H9 (cell line): ENCODE measurements around the gene KLHL14. TPM values are rescaled to one million over a fixed set of nuclear protein-coding genes. Genes with fewer than 3 reads are reported as not detected.

Source experiments
- DNase-seq: peaks from one replicate; pipeline ENCODE4 v3.0.0-alpha.2; 2017
- H2AFZ ChIP-seq: one replicate; pipeline ENCODE4 v1.6.1; 2013; ENCODE audit warnings: mild to moderate bottlenecking, low read length, control low read depth, moderate library complexity
- H2AK5ac ChIP-seq: 2 replicates; pipeline ENCODE4 v1.6.1; 2013; ENCODE audit warnings: low read length, control low read depth, mixed read lengths; ENCODE audit not compliant: insufficient read length
- H2BK120ac ChIP-seq: one replicate; pipeline ENCODE4 v1.6.1; 2013; ENCODE audit warnings: low read depth, mild to moderate bottlenecking, low read length, control low read depth, inconsistent platforms; ENCODE audit not compliant: poor library complexity, severe bottlenecking
- H2BK12ac ChIP-seq: 2 replicates; pipeline ENCODE4 v1.6.1; 2013; ENCODE audit warnings: low read length, control low read depth, mixed read lengths, low read depth; ENCODE audit not compliant: insufficient read length
- H2BK15ac ChIP-seq: 2 replicates; pipeline ENCODE4 v1.6.1; 2013; ENCODE audit warnings: low read depth, low read length, control low read depth
- H2BK20ac ChIP-seq: one replicate; pipeline ENCODE4 v1.6.1; 2013; ENCODE audit warnings: low read depth, mild to moderate bottlenecking, low read length, control low read depth, inconsistent platforms; ENCODE audit not compliant: poor library complexity, severe bottlenecking
- H2BK5ac ChIP-seq: 2 replicates; pipeline ENCODE4 v1.6.1; 2013; ENCODE audit warnings: low read length, control low read depth, mixed read lengths; ENCODE audit not compliant: insufficient read length
- H3K14ac ChIP-seq: 2 replicates; pipeline ENCODE4 v1.6.1; 2013; ENCODE audit warnings: low read length, control low read depth; ENCODE audit not compliant: insufficient read depth
- H3K18ac ChIP-seq: 2 replicates; pipeline ENCODE4 v1.6.1; 2013; ENCODE audit warnings: low read depth, mild to moderate bottlenecking, mixed read lengths, low read length, control low read depth; ENCODE audit not compliant: insufficient read length
- H3K23ac ChIP-seq: 2 replicates; pipeline ENCODE4 v1.6.1; 2013; ENCODE audit warnings: low read length, control low read depth, mixed read lengths, low read depth; ENCODE audit not compliant: insufficient read length
- H3K23me2 ChIP-seq: 2 replicates; pipeline ENCODE4 v1.6.1; 2013; ENCODE audit warnings: low read depth, mild to moderate bottlenecking, mixed read lengths, low read length, control low read depth; ENCODE audit not compliant: insufficient read length, poor library complexity, severe bottlenecking
- H3K27ac ChIP-seq: 2 replicates; pipeline ENCODE4 v1.5.1; 2013; ENCODE audit warnings: low read length, control low read depth, mixed read lengths, low read depth; ENCODE audit not compliant: insufficient read length
- H3K27me3 ChIP-seq: 2 replicates; pipeline ENCODE4 v1.6.1; 2013; ENCODE audit warnings: low read length, control low read depth, inconsistent platforms; ENCODE audit not compliant: insufficient read depth
- H3K4ac ChIP-seq: 2 replicates; pipeline ENCODE4 v1.6.1; 2013; ENCODE audit warnings: low read depth, mild to moderate bottlenecking, control low read depth, inconsistent platforms, low read length, moderate library complexity
- H3K4me1 ChIP-seq: 2 replicates; pipeline ENCODE4 v1.6.1; 2013; ENCODE audit warnings: low read length, control low read depth, inconsistent platforms; ENCODE audit not compliant: insufficient read depth
- H3K4me2 ChIP-seq: 2 replicates; pipeline ENCODE4 v1.6.1; 2013; ENCODE audit warnings: low read length, control low read depth, mixed read lengths; ENCODE audit not compliant: insufficient read length, insufficient read depth
- H3K56ac ChIP-seq: 2 replicates; pipeline ENCODE4 v1.6.1; 2013; ENCODE audit warnings: low read depth, mild to moderate bottlenecking, mixed read lengths, low read length, control low read depth; ENCODE audit not compliant: insufficient read length
- H3K79me1 ChIP-seq: 2 replicates; pipeline ENCODE4 v1.6.1; 2013; ENCODE audit warnings: low read depth, mild to moderate bottlenecking, moderate library complexity, low read length, control low read depth, inconsistent platforms; ENCODE audit not compliant: insufficient read depth, poor library complexity, severe bottlenecking
- H3K79me2 ChIP-seq: 2 replicates; pipeline ENCODE4 v1.6.1; 2013; ENCODE audit warnings: low read length, control low read depth, inconsistent platforms; ENCODE audit not compliant: insufficient read depth
- H3K9ac ChIP-seq: 2 replicates; pipeline ENCODE4 v1.6.1; 2013; ENCODE audit warnings: low read length, control low read depth, mixed read lengths; ENCODE audit not compliant: insufficient read length; ENCODE audit errors: extremely low read depth
- H3K9me3 ChIP-seq: one replicate; pipeline ENCODE4 v1.6.1; 2013; ENCODE audit warnings: low read depth, low read length, inconsistent platforms; ENCODE audit not compliant: control insufficient read depth
- H3T11ph ChIP-seq: one replicate; pipeline ENCODE4 v1.6.1; 2013; ENCODE audit warnings: mild to moderate bottlenecking, low read length, control low read depth, inconsistent platforms
- H4K20me1 ChIP-seq: one replicate; pipeline ENCODE4 v1.6.1; 2013; ENCODE audit not compliant: control insufficient read depth, insufficient read length, insufficient read depth
- H4K5ac ChIP-seq: 2 replicates; pipeline ENCODE4 v1.6.1; 2013; ENCODE audit warnings: low read depth, mild to moderate bottlenecking, mixed read lengths, low read length, control low read depth; ENCODE audit not compliant: insufficient read length
- H4K8ac ChIP-seq: replicated peaks from 2 replicates; pipeline ENCODE4 v1.6.1; 2013; ENCODE audit warnings: low read length, control low read depth, mixed read lengths, low read depth; ENCODE audit not compliant: insufficient read length
- H4K91ac ChIP-seq: 2 replicates; pipeline ENCODE4 v1.6.1; 2013; ENCODE audit warnings: low read depth, mild to moderate bottlenecking, moderate library complexity, mixed read lengths, low read length, control low read depth; ENCODE audit not compliant: insufficient read length
- H3K27ac Mint-ChIP-seq, 3 experiments: 2 replicates in 2 of 3; 3 replicates in 1 of 3; pipeline ENCODE4 v1.8.0; 2020 to 2021; ENCODE audit warnings: mixed read lengths in 3 of 3, mild to moderate bottlenecking in 1 of 3, moderate library complexity in 1 of 3
- H3K27me3 Mint-ChIP-seq: 2 replicates; pipeline ENCODE4 v1.8.0; 2021; ENCODE audit warnings: low read depth, mild to moderate bottlenecking, moderate library complexity, mixed read lengths
- H3K36me3 Mint-ChIP-seq, 3 experiments: 2 replicates in 2 of 3; 3 replicates in 1 of 3; pipeline ENCODE4 v1.8.0; 2020 to 2021; ENCODE audit warnings: low read depth in 3 of 3, mixed read lengths in 3 of 3; ENCODE audit not compliant: insufficient read depth in 1 of 3
- H3K4me1 Mint-ChIP-seq, 2 experiments: 2 replicates each; pipeline ENCODE4 v1.8.0; 2020; ENCODE audit warnings: mixed read lengths in 2 of 2
- H3K4me3 Mint-ChIP-seq, 2 experiments: 2 replicates in 1 of 2; 3 replicates in 1 of 2; pipeline ENCODE4 v1.8.0; 2020 to 2021; ENCODE audit warnings: mild to moderate bottlenecking in 2 of 2, mixed read lengths in 2 of 2, moderate library complexity in 1 of 2
- H3K9me3 Mint-ChIP-seq, 2 experiments: 2 replicates in 1 of 2; 3 replicates in 1 of 2; pipeline ENCODE4 v1.8.0; 2020; ENCODE audit warnings: mild to moderate bottlenecking in 2 of 2, mixed read lengths in 2 of 2, moderate library complexity in 1 of 2
- WGBS: extraction: QIAGEN DNeasy Blood & Tissue Kit; methylation state at CpG from one replicate; pipeline ENCODE4 v1.1.7; 2013; ENCODE audit warnings: missing lambda C conversion rate, low lambda C conversion rate, mixed read lengths; ENCODE audit not compliant: insufficient read length; ENCODE audit errors: extremely low coverage; 5-methylcytosine and 5-hydroxymethylcytosine counted together
- total RNA-seq: library from RNA; stranded (reverse); gene quantifications from 2 replicates; pipeline ENCODE4 v1.2.1, GENCODE V29; 2021
- TF ChIP-seq, protein P1 (sequence below): fragments of 200-600 bp; sonication (generic); conservative IDR thresholded peaks from 3 replicates; pipeline ENCODE4 v1.8.0; 2021; ENCODE audit warnings: antibody characterized with exemption, mild to moderate bottlenecking

KLHL14 gene
- total RNA-seq, 1 experiment from 2014 or later = 1.0 TPM

DNA sequence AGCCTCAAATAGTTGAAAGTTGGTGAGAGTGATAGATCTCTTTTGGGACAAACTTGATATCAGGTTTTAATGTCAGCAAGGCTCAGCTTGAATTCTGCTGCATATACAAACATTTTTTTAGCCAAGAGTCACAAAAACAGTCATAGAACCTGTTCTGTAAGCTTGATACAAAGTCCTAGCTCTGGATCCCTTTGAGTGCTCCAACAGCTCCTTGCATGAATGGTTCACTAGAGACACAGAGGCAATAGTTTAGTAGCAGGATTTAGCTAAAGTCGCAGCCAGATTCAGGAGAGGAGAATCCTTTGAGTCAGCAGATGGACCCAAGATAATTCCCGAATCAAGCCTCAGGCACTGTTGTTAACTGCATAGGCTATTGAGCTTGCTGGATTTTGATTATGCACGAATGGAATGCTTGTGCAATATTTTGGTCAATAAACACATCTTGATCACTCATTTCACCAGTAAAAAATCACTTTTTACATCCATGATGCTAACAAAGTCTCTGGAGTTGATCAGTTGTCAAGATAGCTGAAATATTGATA is 148.6 kb downstream of the KLHL14 start:
- no peaks in the 10 kb centered on the region for H3K9me3 ChIP-seq
- no peak for DNase-seq
- H3K4me1 ChIP-seq = no peaks in the 10 kb centered on the region
- no peak overlapping the region for H3K27ac ChIP-seq
- Mint-ChIP-seq H3K27ac (no peak overlapping the region), H3K36me3 (no peaks in the 10 kb centered on the region), H3K4me3 (no peak overlapping the region), H3K4me1 (peaks cover 0 to 3% of the 10 kb centered on the region in 2 experiments; a peak in 1 of 4 replicates), H3K27me3 (no peaks in the 10 kb centered on the region; the same call in 1 of the 2 replicates), H3K9me3 (no peaks in the 10 kb centered on the region)
- no peak overlapping the region for H4K5ac ChIP-seq
- TF ChIP-seq, protein P1, sequence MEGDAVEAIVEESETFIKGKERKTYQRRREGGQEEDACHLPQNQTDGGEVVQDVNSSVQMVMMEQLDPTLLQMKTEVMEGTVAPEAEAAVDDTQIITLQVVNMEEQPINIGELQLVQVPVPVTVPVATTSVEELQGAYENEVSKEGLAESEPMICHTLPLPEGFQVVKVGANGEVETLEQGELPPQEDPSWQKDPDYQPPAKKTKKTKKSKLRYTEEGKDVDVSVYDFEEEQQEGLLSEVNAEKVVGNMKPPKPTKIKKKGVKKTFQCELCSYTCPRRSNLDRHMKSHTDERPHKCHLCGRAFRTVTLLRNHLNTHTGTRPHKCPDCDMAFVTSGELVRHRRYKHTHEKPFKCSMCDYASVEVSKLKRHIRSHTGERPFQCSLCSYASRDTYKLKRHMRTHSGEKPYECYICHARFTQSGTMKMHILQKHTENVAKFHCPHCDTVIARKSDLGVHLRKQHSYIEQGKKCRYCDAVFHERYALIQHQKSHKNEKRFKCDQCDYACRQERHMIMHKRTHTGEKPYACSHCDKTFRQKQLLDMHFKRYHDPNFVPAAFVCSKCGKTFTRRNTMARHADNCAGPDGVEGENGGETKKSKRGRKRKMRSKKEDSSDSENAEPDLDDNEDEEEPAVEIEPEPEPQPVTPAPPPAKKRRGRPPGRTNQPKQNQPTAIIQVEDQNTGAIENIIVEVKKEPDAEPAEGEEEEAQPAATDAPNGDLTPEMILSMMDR = no peak
- no peak overlapping the region for H2AFZ ChIP-seq
- no peak overlapping the region for H2BK15ac ChIP-seq
- no peaks in the 10 kb centered on the region for H3K27me3 ChIP-seq
- WGBS = no CpG with 5 or more reads among the region's 3 CpGs
- H3K23ac ChIP-seq = no peak overlapping the region
- H4K20me1 ChIP-seq = no peaks in the 10 kb centered on the region
- H2AK5ac ChIP-seq = no peak overlapping the region
- H3K23me2 ChIP-seq = no peaks in the 10 kb centered on the region
- no peak overlapping the region for H3K56ac ChIP-seq
- no peak overlapping the region for H3T11ph ChIP-seq
- H3K9ac ChIP-seq = no peak overlapping the region
- H2BK5ac ChIP-seq = no peak overlapping the region
- no peak overlapping the region for H4K91ac ChIP-seq
- H3K4ac ChIP-seq = no peak overlapping the region
- no peak overlapping the region for H3K14ac ChIP-seq
- H2BK20ac ChIP-seq = no peak overlapping the region
- no peaks in the 10 kb centered on the region for H3K79me2 ChIP-seq
- no peak overlapping the region for H3K18ac ChIP-seq
- no peaks in the 10 kb centered on the region for H3K79me1 ChIP-seq
- H3K4me2 ChIP-seq = no peak overlapping the region
- H2BK12ac ChIP-seq = no peak overlapping the region
- no peak overlapping the region for H2BK120ac ChIP-seq
- H4K8ac ChIP-seq = no peak overlapping the region
